ENCODE data around the gene HNF1B. TPM values are rescaled to one million over a fixed set of nuclear protein-coding genes. Genes with fewer than 3 reads are reported as not detected.

Gene HNF1B
- total and polyA plus RNA-seq, 8 donors = 9.6 to 40.6 (median 36.1) TPM

GRCh38 chr17:37754363-37754762 is 9.5 kb upstream of the HNF1B start:
- intact Hi-C loops (cut with DNase I) = no loop called here
- TF ChIP-seq, protein P1, sequence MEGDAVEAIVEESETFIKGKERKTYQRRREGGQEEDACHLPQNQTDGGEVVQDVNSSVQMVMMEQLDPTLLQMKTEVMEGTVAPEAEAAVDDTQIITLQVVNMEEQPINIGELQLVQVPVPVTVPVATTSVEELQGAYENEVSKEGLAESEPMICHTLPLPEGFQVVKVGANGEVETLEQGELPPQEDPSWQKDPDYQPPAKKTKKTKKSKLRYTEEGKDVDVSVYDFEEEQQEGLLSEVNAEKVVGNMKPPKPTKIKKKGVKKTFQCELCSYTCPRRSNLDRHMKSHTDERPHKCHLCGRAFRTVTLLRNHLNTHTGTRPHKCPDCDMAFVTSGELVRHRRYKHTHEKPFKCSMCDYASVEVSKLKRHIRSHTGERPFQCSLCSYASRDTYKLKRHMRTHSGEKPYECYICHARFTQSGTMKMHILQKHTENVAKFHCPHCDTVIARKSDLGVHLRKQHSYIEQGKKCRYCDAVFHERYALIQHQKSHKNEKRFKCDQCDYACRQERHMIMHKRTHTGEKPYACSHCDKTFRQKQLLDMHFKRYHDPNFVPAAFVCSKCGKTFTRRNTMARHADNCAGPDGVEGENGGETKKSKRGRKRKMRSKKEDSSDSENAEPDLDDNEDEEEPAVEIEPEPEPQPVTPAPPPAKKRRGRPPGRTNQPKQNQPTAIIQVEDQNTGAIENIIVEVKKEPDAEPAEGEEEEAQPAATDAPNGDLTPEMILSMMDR (IDR thresholded peaks at IDR 0.05) = no peak
- Histone ChIP-seq H3K27ac (no peak overlapping the region), H3K9me3 (no peaks in the 10 kb centered on the region), H3K4me1 (no peaks in the 10 kb centered on the region), H3K36me3 (no peaks in the 10 kb centered on the region), H3K27me3 (peaks cover 0 to 34% of the 10 kb centered on the region in 2 donors), H3K4me3 (no peak overlapping the region)
- DNase-seq = no peak
- no peak for ATAC-seq

DNA sequence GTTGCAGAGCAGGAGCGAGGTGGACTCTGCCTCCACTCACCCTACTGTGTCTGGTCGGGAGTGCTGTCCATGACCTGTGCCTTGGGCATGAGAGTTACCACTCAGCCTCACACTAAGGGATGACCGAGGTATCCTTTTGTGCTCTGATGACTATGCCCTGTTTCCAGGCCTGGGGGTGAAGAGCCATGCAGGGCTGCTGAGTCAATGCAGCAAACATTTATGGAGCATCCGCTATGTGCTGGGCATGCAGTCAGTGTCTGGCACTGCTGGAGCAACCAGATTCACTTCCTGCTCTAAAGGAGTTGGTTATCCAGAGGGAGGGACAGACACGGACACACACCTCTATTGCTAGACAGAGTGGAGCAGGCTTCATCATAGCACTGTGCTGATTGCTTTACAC is 7.6 kb upstream of the HNF1B start:
- ATAC-seq (no peak), DNase-seq (no peak)
- TF ChIP-seq, protein P1 (IDR thresholded peaks at IDR 0.05) = no peak
- Histone ChIP-seq H3K27me3 (peaks cover 0 to 34% of the 10 kb centered on the region in 2 donors), H3K27ac (no peak overlapping the region), H3K4me3 (no peak overlapping the region), H3K36me3 (no peaks in the 10 kb centered on the region), H3K4me1 (no peaks in the 10 kb centered on the region), H3K9me3 (no peaks in the 10 kb centered on the region)
- intact Hi-C loops (cut with DNase I) = no loop called here

DNA sequence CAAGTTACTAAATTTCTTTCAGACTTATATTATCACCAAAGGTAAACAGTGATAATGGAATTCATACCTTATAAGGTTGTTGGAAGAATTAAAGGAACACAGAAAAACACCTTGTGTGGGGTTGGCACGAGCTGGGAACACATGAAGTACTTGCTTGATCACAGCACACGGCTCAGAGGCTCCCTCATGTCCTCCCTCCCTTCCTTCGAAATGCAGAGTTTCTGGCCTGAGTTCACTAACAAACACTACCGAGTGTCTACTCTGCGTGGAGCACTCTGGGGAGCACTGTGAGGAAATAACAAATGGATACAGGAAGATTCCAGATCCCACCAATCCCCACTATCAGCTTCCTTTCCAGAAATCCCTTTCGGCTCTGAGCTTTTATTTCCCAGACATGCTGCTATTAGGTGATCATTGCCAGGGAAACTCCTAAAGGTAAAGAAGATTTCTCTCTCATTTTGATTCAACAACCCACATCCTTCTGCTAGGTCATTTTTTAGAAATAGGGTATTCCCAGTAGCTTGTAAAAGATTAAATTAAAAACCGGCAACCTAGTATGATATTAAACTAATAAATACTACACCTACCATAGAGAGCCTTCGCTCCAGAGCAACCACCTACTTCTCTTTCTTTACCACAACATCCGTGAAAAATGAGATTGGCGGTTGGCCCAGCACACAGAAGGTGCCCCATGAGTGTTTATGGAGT is 6.1 kb upstream of the HNF1B start:
- no peak for ATAC-seq

DNA sequence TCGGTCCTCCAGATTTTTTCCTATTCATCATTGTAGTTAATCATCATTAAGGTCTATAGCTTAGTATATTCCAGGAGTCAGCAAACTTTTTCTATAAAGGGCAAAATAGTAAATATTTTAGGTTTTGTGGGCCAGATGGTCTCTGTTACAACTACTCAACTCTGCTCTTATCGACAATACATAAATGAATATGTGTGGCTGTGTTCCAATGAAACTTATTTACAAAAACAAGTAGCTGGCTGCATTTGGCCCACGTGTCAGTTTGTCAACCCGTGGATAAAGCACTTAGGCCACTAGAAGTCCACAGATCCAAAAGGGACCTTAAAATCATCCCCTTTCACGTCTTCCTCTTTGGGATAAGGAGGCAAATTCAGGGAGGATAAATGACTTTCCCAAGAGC is 5.4 kb upstream of the HNF1B start:
- no peak for DNase-seq
- H3K36me3 ChIP-seq = no peaks in the 10 kb centered on the region

More for the DNA sequence above, 6.1 kb upstream of the HNF1B start:
- Histone ChIP-seq H3K4me1 (no peaks in the 10 kb centered on the region), H3K36me3 (no peaks in the 10 kb centered on the region), H3K4me3 (no peak overlapping the region), H3K27me3 (peaks cover 3 to 41% of the 10 kb centered on the region in 2 donors), H3K9me3 (no peaks in the 10 kb centered on the region), H3K27ac (no peak overlapping the region)
- TF ChIP-seq, protein P1 (IDR thresholded peaks at IDR 0.05) = no peak
- intact Hi-C loops (cut with DNase I) = no loop called here
- no peak for DNase-seq

DNA sequence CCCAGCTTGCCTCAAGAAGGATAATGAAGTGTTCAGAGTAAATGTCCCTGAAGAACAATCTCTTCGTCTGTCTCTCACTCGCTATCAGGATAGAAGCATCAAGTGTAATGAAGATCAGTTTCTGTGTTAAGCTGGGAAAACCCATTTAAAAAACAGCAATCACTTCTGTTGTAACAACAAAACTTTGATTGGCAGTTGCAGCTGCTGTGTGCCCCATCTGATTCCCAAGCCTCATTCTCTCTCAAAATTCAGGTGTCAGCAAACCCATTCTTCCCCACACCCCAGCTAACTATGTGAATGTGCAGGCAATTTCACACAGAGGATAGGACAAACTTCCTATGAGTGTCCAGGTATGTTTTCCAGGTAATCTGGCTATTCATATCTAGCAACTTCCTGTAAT is 2.4 kb upstream of the HNF1B start:
- no peak for ATAC-seq
- Histone ChIP-seq H3K4me1 (peaks cover 2 to 34% of the 10 kb centered on the region in 2 donors), H3K36me3 (no peaks in the 10 kb centered on the region), H3K4me3 (no peak overlapping the region), H3K27me3 (peaks cover 40 to 78% of the 10 kb centered on the region in 2 donors), H3K9me3 (no peaks in the 10 kb centered on the region), H3K27ac (no peak overlapping the region)
- DNase-seq = no peak
- intact Hi-C loops (cut with DNase I) = no loop called here
- TF ChIP-seq, protein P1 (IDR thresholded peaks at IDR 0.05) = no peak

More for the DNA sequence above, 5.4 kb upstream of the HNF1B start:
- no peak overlapping the region for H3K4me3 ChIP-seq
- TF ChIP-seq, protein P1 (IDR thresholded peaks at IDR 0.05) = no peak
- intact Hi-C loops (cut with DNase I) = no loop called here
- no peaks in the 10 kb centered on the region for H3K9me3 ChIP-seq
- no peak for ATAC-seq
- H3K27me3 ChIP-seq = peaks cover 10 to 47% of the 10 kb centered on the region in 2 donors
- peaks cover 0 to 3% of the 10 kb centered on the region in 2 donors for H3K4me1 ChIP-seq
- H3K27ac ChIP-seq = no peak overlapping the region
